NCI-H2227 (cell line): ENCODE results near the gene RAPGEF6.
A peak's percentile ranks its signal among the peaks of the same experiment; 100 is the strongest.
"Not testable (repeated sequence)": the region's sequence is repeated elsewhere in the genome, so short reads cannot be mapped to it uniquely, and the experiment has no call there.

Experiments used
- DNase-seq: peaks from one replicate; lab custom pipeline; 2025; ENCODE audit not compliant: unreplicated experiment; lab: John Stamatoyannopoulos, UW

The RAPGEF6 gene

GRCh38 chr5:131610198-131611063 lies 24.6 kb downstream of the RAPGEF6 start:
- no peak for DNase-seq

GRCh38 chr5:131609774-131610173 lies 25.3 kb downstream of the RAPGEF6 start:
- DNase-seq = no peak

DNA sequence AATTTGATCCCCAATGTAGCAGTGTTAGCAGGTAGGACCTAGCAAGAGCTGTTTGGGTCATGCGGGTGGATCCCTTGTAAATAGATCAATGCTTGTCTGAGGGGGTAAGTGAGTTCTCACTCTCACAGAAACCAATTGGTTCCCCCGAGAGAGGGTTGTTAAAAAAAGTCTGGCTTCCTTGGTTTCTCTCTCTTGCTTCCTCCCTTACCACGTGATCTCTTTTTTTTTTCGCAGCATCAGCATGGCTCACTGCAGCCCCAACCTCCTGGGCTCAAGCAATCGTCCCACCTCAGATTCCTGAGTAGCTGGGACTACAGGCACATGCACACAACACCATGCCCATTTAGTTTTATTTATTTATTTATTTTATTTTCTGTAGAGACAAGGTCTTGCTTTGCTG lies 26.4 kb downstream of the RAPGEF6 start:
- DNase-seq = no peak

- DNase-seq = no peak
These were observed 27.0 kb downstream of the RAPGEF6 start for GRCh38 chr5:131607903-131608540.

- no peak for DNase-seq
These were observed 27.6 kb downstream of the RAPGEF6 start for GRCh38 chr5:131607418-131607817.

- no peak for DNase-seq
These were observed 29.9 kb downstream of the RAPGEF6 start for GRCh38 chr5:131605086-131605485.

DNA sequence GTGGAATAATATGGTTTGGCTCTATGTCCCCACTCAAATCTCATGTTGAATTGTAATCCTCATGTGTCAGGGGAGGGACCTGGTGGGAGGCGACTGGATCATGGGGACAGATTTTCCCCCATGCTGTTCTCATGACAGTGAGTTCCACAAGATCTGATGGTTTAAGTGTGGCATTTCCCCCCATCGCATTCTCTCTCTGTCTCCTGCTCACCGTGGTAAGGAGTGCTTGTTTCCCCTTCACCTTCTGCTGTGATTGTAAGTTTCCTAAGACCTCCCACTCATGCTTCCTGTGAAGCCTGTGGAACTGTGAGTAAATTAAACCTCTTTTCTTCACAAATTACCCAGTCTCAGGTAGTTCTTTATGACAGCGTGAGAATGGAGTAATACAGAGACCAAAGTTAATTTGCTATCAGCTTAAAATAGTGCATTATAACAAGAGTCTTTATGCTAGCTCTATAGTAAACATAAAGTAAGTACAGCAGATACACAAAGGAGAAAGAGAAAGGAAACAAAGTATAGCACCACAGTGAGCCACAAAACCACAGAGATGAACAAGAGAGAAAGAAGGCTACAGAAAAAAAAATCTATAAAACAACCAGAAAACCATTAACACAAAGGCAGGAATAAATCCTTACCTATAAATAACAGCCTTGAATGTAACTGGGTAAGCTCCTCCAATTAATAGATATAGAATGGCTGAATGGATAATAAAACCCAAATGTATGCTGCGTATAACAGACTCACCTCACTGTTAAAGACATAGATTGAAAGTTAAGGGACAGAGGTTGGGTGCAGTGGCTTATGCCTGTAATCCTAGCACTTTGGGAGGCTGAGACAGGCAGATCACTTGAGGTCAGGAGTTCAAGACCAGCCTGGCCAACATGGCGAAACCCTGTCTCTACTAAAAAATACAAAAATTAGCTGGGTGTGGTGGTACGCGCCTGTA lies 39.7 kb downstream of the RAPGEF6 start:
- DNase-seq = no peak

DNA sequence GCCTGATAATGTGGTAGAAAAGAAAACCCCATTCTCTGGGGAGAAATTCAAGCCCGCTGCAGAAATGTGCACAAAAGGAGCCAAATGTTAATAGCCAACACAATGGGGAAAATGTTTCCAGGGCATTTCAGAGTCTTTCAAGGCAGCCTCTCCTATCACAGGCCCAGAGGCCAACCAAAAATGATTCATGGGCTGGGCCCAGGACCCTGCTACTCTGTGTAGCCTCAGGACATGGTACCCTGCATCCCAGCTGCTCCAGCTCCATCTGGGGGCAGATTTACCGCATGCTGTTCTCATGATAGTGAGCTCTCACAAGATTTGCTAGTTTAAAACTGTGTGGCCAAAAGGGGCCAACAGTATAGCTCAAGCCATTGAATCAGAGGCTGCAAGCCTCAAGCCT lies 41.1 kb downstream of the RAPGEF6 start:
- DNase-seq = no peak

- DNase-seq = not testable (repeated sequence)
These were observed 41.6 kb downstream of the RAPGEF6 start for GRCh38 chr5:131593436-131593835.

- peak; percentile 35 for DNase-seq
These were observed 45.3 kb downstream of the RAPGEF6 start for GRCh38 chr5:131589510-131590348.

GRCh38 chr5:131587541-131587940 lies 47.5 kb downstream of the RAPGEF6 start:
- no peak for DNase-seq

DNA sequence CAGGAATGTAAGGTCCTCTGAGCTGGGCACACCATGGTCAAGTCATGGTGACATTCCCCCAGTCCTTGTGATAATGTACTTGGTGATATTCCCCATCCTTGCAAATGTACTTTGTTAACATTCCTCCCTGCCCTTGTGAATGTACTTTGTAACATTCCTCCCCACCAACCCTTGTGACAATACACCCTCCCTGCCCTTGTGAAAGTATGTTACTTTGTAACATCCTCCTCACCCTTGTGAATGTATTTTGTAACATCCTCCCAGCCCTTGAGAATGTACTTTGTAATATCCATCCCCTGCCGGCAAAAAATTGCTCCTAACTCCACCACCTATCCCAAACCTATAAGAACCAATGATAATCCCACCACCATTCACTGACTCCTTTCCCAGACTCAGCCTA lies 53.3 kb downstream of the RAPGEF6 start:
- no peak for DNase-seq

GRCh38 chr5:131579917-131580671 lies 54.9 kb downstream of the RAPGEF6 start:
- DNase-seq = no peak

DNA sequence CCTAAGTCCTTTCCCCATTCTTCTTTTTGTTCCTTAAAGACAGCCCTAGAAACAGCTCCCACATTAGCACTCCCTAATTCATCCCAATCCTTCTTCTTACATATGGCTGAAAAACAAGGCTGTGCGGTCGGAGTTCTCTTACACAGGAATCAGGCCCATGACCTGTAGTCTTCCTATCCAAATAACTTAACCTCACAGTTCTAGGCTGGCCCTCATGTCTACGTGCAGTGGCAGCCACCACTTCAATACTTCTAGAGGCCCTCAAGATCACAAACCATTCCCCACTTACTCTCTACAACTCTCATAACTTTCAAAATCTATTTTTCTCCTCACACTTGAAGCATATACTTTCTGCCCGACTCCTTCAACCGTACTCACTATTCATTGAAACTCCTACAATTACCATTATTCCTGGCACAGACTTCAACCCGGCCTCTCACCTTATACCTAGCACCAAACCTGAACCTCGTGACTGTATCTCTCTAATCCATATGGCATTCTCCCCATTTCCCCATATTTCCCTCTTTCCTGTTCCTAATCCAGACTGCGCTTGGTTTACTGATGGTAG lies 59.3 kb downstream of the RAPGEF6 start:
- no peak for DNase-seq

DNA sequence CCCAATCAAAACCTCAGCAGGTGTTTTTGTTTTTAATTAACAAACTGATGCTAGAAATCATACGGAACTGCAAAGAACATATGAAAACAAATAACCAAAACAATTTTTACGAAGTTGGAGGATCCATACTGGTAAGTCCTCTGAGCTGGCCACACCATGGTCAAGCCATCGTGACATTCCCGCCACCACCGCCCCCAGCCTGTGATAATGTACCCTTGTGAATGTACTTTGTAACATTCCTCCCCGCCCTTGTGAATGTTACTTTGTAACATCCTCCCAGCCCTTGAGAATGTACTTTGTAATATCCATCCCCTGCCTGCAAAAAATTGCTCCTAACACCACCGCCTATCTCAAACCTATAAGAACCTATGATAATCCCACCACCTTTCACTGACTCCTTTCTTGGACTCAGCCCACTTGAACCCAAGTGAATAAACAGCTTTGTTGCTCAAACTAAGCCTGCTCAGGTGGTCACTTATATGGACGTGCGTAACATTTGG lies 63.3 kb downstream of the RAPGEF6 start:
- no peak for DNase-seq

GRCh38 chr5:131570757-131571156 lies 64.3 kb downstream of the RAPGEF6 start:
- DNase-seq = no peak

GRCh38 chr5:131564229-131564652 lies 70.8 kb downstream of the RAPGEF6 start:
- DNase-seq = no peak

- DNase-seq = no peak
These were observed 71.4 kb downstream of the RAPGEF6 start for GRCh38 chr5:131563434-131564228.
